ENCODE data around the gene FERMT3.
A peak's percentile ranks its signal among the peaks of the same experiment; 100 is the strongest.

The FERMT3 gene

GRCh38 chr11:64268025-64268892 is 61.7 kb downstream of the FERMT3 start:
- peak; percentile 26 for DNase-seq (ENCODE audit: low read depth, low spot score)
- in situ Hi-C loops (cut with HindIII; ENCODE audit: low sequenced_read_pairs), result no loop called here
- TF ChIP-seq CTCF (IDR thresholded peaks at IDR 0.05; ENCODE audit: low read depth, low read length), result no peak
- H3K4me3 ChIP-seq (ENCODE audit: low read depth, low read length), result peak overlapping the region; percentile 58

DNA sequence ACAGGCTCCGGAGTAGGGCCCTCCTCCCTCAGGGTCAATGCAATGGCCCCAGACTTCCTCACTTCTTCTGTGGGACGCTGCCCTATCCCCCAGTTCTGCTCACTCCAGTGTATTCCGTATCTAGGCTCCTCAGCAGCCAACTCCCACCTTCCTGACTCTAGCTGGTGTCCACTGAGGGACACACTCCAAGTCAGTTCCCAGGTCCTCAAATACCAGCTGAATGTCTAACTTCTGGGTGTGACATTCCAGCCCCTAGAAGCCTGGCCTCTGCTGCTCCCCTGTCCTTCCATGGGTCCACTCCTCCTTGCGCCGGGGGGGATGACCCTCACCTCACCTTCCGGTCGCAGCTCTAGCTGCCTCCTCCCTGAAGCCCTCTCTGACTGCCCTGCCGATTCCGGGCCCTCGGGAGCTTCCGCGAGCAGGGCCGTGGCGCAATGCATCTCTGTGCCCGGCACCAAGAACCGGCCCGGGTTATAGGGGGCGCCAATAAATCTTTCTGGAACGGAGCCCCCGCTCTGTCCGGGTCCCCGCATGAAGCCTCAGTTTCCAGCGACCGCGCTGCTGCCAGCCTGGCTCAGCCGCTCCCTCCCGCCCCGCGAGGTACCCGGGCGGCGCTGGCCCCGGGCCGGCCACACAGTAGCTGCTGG is 62.5 kb downstream of the FERMT3 start:
- no peak for TF ChIP-seq CTCF (IDR thresholded peaks at IDR 0.05; ENCODE audit: low read depth, low read length)
- DNase-seq (ENCODE audit: low read depth, low spot score), result no peak
- in situ Hi-C loops (cut with HindIII; ENCODE audit: low sequenced_read_pairs), result no loop called here

GRCh38 chr11:64269540-64270220 is 63.2 kb downstream of the FERMT3 start:
- no peak for TF ChIP-seq CTCF (IDR thresholded peaks at IDR 0.05; ENCODE audit: low read depth, low read length)
- peak; percentile 100 for DNase-seq (ENCODE audit: low read depth, low spot score)
- H3K4me3 ChIP-seq (ENCODE audit: low read depth, low read length), result peak overlapping the region; percentile 68
- in situ Hi-C loops (cut with HindIII; ENCODE audit: low sequenced_read_pairs), result no loop called here

More for the DNA sequence above, 62.5 kb downstream of the FERMT3 start:
- H3K4me3 ChIP-seq (ENCODE audit: low read depth, low read length), result peak overlapping the region; percentile 58

Measured in astrocyte of the spinal cord (primary cell).